GM18520 (cell line): ENCODE measurements around the gene DNM2.
A peak's percentile ranks its signal among the peaks of the same experiment; 100 is the strongest.
"Not testable (repeated sequence)": the region's sequence is repeated elsewhere in the genome, so short reads cannot be mapped to it uniquely, and the experiment has no call there.

Experiments used
- ATAC-seq: cut with Tn5 transposase; IDR thresholded peaks from one replicate; pipeline ENCODE4 v1.9.1; 2021; ENCODE audit not compliant: unreplicated experiment

Gene DNM2

GRCh38 chr19:10831987-10832938 is 114.4 kb downstream of the DNM2 start:
- no peak for ATAC-seq

- no peak for ATAC-seq
These were observed 115.0 kb downstream of the DNM2 start for GRCh38 chr19:10832939-10833296.

DNA sequence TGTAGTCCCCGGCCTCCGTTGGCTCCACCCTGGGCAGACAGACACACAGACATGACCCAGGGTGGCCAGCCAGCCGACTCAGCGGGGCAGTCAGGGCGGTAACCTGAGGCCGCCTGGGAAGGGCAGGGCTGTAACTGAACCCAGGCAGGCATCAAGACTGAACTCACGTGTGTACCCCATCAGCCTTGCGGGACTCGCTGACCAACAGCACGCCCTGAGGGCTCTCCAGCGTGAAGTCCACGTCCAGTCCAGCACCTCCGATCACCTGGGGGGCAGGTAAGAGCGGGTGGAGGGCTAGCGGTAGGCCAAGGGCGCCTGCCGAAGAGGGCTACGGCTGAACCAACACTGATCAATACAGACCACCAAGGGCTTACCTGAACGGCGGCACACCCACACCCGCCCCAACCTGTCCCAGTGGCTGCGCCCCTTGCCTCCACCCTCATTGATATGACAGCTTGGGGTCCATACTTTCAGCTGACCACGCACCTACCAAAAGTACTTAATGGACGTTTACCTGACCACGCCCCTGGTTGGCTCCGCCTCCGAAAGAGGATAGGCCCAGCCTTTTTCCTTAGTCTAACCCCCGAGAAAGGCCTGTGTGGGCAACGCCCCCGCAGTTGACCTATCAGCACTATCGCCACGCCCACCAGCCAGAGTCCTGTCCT is 117.3 kb downstream of the DNM2 start:
- no peak for ATAC-seq

DNA sequence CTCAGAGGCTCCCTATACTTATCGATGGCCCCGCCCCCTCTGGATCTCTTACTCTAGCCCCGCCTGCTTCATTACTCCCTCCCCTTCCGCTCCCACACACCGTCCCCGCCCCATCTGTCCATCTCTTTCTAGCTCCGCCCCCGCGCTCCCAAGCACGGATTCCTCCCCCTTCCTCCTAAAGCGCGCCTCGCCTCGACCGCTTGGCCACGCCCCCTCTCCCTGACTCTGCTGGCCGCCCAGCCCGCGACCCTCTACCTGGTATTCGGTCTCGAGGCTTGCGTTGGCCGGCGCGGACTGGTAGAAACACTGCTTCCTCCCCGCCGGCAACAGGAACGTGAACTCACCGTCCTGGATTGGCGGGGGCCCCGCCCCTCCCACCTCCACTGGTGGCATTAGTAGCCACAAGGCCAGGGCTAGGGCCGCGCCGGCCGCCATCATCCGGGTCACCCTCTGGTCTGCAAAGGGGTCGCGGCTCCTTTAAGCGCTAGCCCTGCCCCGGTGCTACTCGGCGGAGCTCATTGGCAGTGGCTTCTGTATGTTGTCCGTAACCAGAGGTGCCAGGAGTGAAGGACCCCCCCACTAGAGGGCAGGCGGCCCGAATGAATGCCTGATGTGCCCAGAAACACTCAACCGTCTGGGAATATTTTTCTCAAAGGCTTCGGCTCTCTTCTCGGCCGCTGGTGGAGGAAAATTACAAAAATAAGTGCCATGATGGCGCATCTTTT is 118.0 kb downstream of the DNM2 start, which contains the start of gene TMED1:
Gene TMED1 (minus strand): TSS at position 459 of the 725 bp plus-strand sequence. CDS start 21 bp downstream, at position 438.
- ATAC-seq = peak; percentile 65

GRCh38 chr19:10836479-10837330 is 118.8 kb downstream of the DNM2 start:
- no peak for ATAC-seq

DNA sequence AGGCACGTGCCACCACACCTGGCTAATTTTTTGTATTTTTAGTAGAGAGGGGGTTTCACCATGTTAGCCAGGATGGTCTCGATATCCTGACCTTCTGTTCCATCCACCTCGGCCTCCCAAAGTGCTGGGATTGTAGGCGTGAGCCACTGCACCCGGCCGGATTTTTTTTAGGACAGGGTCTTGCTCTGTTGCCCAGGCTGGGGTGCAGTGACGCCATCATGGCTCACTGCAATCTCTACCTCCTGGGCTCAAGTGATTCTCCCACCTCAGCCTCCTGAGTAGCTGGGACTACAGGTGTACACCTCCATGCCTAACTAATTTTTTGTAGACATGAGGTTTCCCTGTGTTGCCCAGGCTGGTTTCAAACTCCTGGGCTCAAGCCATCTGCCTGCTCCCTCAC is 119.8 kb downstream of the DNM2 start:
- ATAC-seq = not testable (repeated sequence)

GRCh38 chr19:10838377-10838776 is 120.5 kb downstream of the DNM2 start:
- no peak for ATAC-seq

DNA sequence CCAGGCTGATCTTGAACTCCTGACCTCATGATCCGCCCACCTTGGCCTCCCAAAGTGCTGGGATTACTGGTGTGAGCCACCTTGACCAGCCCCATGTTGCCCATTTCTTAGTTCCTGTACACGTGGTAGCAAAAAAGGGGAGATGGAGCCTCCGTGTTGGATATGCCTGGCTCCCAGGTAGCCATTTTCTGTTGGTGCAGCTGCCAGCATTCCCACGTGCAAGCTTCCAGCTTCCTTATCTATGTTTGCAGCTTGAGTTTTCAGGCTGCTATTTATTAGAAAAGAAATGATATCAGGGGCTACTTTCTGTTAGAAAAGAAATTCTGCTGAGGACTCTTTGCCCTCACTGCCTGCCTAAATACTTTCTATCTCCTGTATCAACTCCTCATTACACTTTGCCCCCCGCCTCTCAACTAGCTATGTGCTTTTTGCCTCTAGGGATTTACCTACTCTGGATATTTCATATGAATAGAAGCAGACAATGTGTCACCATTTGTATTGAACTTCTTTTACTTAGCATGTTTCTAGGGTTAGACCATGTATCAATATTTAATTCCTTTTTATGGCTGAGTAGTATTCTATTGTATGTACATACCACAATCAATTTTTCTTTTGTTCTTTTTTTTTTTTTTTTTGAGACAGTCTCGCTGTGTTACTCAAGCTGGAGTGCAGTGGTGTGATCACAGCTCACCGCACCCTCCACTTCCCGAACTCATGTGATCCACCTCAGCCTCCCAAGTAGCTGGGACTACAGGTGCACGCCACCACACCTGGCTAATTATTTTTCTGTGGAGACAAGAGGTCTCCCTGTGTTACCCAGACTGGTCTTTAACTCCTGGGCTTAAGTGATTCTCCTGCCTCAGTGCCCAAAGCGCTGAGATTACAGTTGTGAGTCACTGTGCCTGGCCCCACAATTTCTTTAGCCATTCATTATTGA is 121.5 kb downstream of the DNM2 start:
- no peak for ATAC-seq

- ATAC-seq = no peak
These were observed 124.9 kb downstream of the DNM2 start for GRCh38 chr19:10842788-10843187.

GRCh38 chr19:10846500-10847202 is 128.8 kb downstream of the DNM2 start:
- ATAC-seq = no peak

GRCh38 chr19:10848230-10848856 is 130.5 kb downstream of the DNM2 start, which contains the start of gene C19orf38:
Gene C19orf38 (plus strand): TSS chr19:10848415. CDS start chr19:10848509, 94 bp downstream.
- no peak for ATAC-seq

- no peak for ATAC-seq
These were observed 132.8 kb downstream of the DNM2 start for GRCh38 chr19:10850631-10851030.

GRCh38 chr19:10852098-10852800 is 134.4 kb downstream of the DNM2 start:
- no peak for ATAC-seq

GRCh38 chr19:10852941-10853340 is 135.1 kb downstream of the DNM2 start:
- ATAC-seq = no peak

DNA sequence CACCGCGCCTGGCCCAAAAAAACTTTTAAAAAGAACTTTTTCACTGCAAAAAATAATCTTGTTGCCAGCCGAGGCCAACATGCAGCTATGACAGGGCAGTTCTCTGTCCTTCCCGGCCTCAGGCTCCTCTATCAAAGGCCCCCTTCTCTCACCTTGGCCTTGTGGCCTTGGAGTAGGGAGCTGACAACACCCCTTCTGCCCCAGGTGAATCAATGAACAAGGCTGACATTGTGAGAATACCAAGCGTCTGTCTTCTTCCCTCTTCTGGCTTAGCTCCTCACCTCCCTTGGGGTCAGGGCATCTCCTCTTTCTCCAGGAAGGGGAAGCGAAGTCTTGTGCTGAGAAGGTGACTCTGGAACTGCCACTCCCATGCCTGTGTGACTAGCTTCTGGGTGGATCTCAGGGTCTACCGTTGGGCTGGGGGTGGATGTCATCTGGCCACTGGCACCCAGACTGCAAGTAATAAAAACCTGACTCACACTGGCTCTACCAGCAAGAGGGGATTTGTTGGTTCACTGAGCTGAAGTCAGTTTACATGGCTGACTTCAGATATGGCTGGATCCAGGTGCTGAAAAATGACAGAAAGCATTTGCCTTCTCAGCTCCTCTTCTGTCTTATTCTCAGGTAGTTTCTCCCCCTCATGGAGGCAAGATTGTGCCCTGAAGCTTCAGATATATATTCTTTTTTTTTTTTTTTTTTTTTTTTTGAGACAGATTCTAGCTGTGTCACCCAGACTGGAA is 136.6 kb downstream of the DNM2 start:
- no peak for ATAC-seq

GRCh38 chr19:10855879-10856522 is 138.1 kb downstream of the DNM2 start:
- no peak for ATAC-seq
